ENCODE data around the gene PANX1.

PANX1 gene

GRCh38 chr11:94218372-94218771 lies 89.7 kb downstream of the PANX1 start:
- no peaks in the 10 kb centered on the region for H3K79me2 ChIP-seq (ENCODE audit: insufficient read depth, low read length)
- no peaks in the 10 kb centered on the region for H3K36me3 ChIP-seq (ENCODE audit: low read length)
- H3K9ac ChIP-seq (ENCODE audit: low read length) = no peak overlapping the region
- H4K20me1 ChIP-seq (ENCODE audit: low read depth, low read length) = no peaks in the 10 kb centered on the region
- no peak overlapping the region for H3K4me2 ChIP-seq (ENCODE audit: low read depth, low read length, poor library complexity, severe bottlenecking)
- TF ChIP-seq EZH2phosphoT487 (conservative IDR thresholded peaks at IDR 0.05; ENCODE audit: low read length) = no peak
- TF ChIP-seq CTCF (IDR thresholded peaks at IDR 0.05; ENCODE audit: insufficient read depth, low read length, poor library complexity, severe bottlenecking) = no peak
- no peaks in the 10 kb centered on the region for H3K27me3 ChIP-seq (ENCODE audit: low read length)
- H3K9me3 ChIP-seq (ENCODE audit: insufficient read depth, low read length) = peaks cover 7% of the 10 kb centered on the region; the same call in 1 of the 2 replicates
- no peak overlapping the region for H3K4me3 ChIP-seq (ENCODE audit: insufficient read depth, low read length, poor library complexity, severe bottlenecking)
- H3F3A ChIP-seq (ENCODE audit: insufficient read depth) = no peaks in the 10 kb centered on the region
- H3K27ac ChIP-seq (ENCODE audit: low read depth, low read length) = no peak overlapping the region
- H3K9me2 ChIP-seq (replicated peaks; ENCODE audit: insufficient read depth, low read length) = no peaks in the 10 kb centered on the region
- H2AFZ ChIP-seq (ENCODE audit: low read depth, low read length, severe bottlenecking) = no peak overlapping the region

GRCh38 chr11:94219771-94220170 lies 91.1 kb downstream of the PANX1 start:
- H3K9me3 ChIP-seq (ENCODE audit: insufficient read depth, low read length) = peaks cover 7% of the 10 kb centered on the region; the same call in 1 of the 2 replicates
- H3K4me2 ChIP-seq (ENCODE audit: low read depth, low read length, poor library complexity, severe bottlenecking) = no peak overlapping the region
- H3K4me3 ChIP-seq (ENCODE audit: insufficient read depth, low read length, poor library complexity, severe bottlenecking) = no peak overlapping the region
- no peaks in the 10 kb centered on the region for H3K9me2 ChIP-seq (replicated peaks; ENCODE audit: insufficient read depth, low read length)
- no peaks in the 10 kb centered on the region for H3F3A ChIP-seq (ENCODE audit: insufficient read depth)
- H3K36me3 ChIP-seq (ENCODE audit: low read length) = no peaks in the 10 kb centered on the region
- H3K27ac ChIP-seq (ENCODE audit: low read depth, low read length) = no peak overlapping the region
- TF ChIP-seq CTCF (IDR thresholded peaks at IDR 0.05; ENCODE audit: insufficient read depth, low read length, poor library complexity, severe bottlenecking) = no peak
- no peak for TF ChIP-seq EZH2phosphoT487 (conservative IDR thresholded peaks at IDR 0.05; ENCODE audit: low read length)
- H2AFZ ChIP-seq (ENCODE audit: low read depth, low read length, severe bottlenecking) = no peak overlapping the region
- H3K27me3 ChIP-seq (ENCODE audit: low read length) = no peaks in the 10 kb centered on the region
- no peak overlapping the region for H3K9ac ChIP-seq (ENCODE audit: low read length)
- H3K79me2 ChIP-seq (ENCODE audit: insufficient read depth, low read length) = no peaks in the 10 kb centered on the region
- no peaks in the 10 kb centered on the region for H4K20me1 ChIP-seq (ENCODE audit: low read depth, low read length)

- Histone ChIP-seq H3K36me3 (ENCODE audit: low read length) (no peaks in the 10 kb centered on the region), H3K9me2 (replicated peaks; ENCODE audit: insufficient read depth, low read length) (no peaks in the 10 kb centered on the region), H3K9ac (ENCODE audit: low read length) (no peak overlapping the region), H3K79me2 (ENCODE audit: insufficient read depth, low read length) (no peaks in the 10 kb centered on the region), H3K4me3 (ENCODE audit: insufficient read depth, low read length, poor library complexity, severe bottlenecking) (no peak overlapping the region), H4K20me1 (ENCODE audit: low read depth, low read length) (no peaks in the 10 kb centered on the region), H3K27ac (ENCODE audit: low read depth, low read length) (no peak overlapping the region), H3F3A (ENCODE audit: insufficient read depth) (no peaks in the 10 kb centered on the region), H3K4me2 (ENCODE audit: low read depth, low read length, poor library complexity, severe bottlenecking) (no peak overlapping the region), H2AFZ (ENCODE audit: low read depth, low read length, severe bottlenecking) (no peak overlapping the region), H3K27me3 (ENCODE audit: low read length) (no peaks in the 10 kb centered on the region), H3K9me3 (ENCODE audit: insufficient read depth, low read length) (peaks cover 2% of the 10 kb centered on the region; the same call in 1 of the 2 replicates)
- no peak for TF ChIP-seq CTCF (IDR thresholded peaks at IDR 0.05; ENCODE audit: insufficient read depth, low read length, poor library complexity, severe bottlenecking)
- no peak for TF ChIP-seq EZH2phosphoT487 (conservative IDR thresholded peaks at IDR 0.05; ENCODE audit: low read length)
Measured at GRCh38 chr11:94224078-94224477, 95.4 kb downstream of the PANX1 start.

Data from SU-DHL-6 (cell line).